A673 (cell line): ENCODE results near the gene PEPD.

Experiments
- EZH2 ChIP-seq: fragments of 200-600 bp; sonication (generic); IDR thresholded peaks from 2 replicates; pipeline ENCODE4 v1.6.1; 2017; ENCODE audit warnings: borderline replicate concordance, low read depth, mild to moderate bottlenecking, mixed read lengths, antibody characterized with exemption, low read length; ENCODE audit not compliant: poor library complexity, severe bottlenecking
- TF ChIP-seq, protein P1 (sequence below): fragments of 300-800, 200-600 bp; sonication (generic); conservative IDR thresholded peaks from 2 replicates; pipeline ENCODE4 v1.5.1; 2017; ENCODE audit warnings: low read depth, mild to moderate bottlenecking, antibody characterized with exemption, low read length, moderate library complexity, mixed read lengths

DNA sequence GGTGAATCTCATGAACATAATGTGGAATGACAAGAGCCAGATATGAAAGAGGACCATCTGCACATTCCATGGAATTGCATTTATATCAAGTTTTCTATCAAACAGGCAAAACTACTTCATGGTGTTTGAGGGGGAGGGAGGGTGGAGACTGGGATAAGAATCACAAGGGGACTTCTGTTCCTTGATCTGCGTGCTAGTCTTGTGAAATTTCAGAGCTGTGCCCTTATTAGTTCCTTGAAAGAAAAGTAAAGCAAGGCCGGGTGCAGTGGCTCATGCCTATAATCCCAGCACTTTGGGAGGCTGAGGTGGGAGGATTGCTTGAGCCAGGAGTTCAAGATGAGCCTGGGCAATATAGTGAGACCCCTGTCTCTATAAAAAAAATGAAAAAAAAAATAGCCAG is 178.3 kb downstream of the PEPD start:
- TF ChIP-seq, protein P1, sequence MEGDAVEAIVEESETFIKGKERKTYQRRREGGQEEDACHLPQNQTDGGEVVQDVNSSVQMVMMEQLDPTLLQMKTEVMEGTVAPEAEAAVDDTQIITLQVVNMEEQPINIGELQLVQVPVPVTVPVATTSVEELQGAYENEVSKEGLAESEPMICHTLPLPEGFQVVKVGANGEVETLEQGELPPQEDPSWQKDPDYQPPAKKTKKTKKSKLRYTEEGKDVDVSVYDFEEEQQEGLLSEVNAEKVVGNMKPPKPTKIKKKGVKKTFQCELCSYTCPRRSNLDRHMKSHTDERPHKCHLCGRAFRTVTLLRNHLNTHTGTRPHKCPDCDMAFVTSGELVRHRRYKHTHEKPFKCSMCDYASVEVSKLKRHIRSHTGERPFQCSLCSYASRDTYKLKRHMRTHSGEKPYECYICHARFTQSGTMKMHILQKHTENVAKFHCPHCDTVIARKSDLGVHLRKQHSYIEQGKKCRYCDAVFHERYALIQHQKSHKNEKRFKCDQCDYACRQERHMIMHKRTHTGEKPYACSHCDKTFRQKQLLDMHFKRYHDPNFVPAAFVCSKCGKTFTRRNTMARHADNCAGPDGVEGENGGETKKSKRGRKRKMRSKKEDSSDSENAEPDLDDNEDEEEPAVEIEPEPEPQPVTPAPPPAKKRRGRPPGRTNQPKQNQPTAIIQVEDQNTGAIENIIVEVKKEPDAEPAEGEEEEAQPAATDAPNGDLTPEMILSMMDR, result no peak
- TF ChIP-seq EZH2, result no peak
